Measurements from ENCODE around the gene TUT4.

Gene TUT4

GRCh38 chr1:52571783-52572182 lies 18.9 kb upstream of the TUT4 start:
- DNase-seq (ENCODE audit: low read depth): no peak

DNA sequence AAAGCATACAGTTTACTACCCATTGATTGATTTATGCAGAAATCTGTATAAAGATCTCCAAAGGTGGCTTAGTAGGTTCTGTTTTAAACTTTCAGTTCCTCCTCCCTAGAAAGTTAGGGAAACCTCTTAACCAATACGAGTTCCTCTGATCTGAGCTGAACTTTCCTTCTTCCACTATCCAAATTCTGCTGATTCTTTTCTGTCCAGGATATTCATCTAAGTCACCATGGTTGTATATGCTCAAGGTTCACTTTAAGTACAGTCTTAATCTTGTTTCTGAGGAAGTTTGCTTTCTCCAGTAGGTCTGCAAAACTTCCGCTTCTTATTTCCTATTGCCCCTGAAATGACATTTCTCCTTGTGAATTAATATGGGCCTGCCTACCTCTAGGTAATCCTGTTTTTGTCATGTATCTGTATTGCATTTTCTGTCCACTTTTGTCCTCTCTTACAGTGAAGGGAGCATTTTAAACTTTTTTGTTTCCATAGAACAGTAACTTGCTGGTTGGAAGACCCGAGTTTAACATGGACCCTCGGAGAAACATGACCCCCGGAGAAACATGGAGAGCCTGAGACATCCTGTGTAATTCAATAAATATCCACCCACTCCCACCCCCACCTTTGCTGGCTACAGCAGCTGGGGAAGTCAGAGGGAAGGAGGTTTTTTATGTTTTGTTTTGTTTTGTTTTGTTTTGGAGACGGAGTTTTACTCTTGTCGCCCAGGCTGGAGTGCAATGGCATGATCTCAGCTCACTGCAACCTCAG lies 16.7 kb upstream of the TUT4 start:
- DNase-seq (ENCODE audit: low read depth): no peak

GRCh38 chr1:52567943-52568342 lies 15.1 kb upstream of the TUT4 start:
- DNase-seq (ENCODE audit: low read depth): no peak

DNA sequence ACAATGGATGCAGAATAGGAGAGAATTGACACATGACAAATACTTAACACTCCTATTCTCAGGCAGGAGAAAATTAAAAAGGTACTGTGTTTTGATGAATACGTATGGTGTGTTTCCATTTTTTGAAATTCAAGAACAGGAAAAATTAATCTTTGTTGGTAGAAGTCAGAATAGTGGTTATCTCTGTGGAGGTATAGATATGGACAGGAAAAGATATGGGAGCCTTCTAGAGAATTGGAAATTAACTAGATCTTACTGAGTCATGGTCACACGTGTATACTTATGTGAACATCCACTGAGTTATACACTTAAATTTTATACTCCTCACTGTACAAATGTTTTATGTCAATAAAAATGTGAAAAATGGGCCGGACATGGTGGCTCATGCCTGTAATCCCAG lies 9.9 kb upstream of the TUT4 start:
- no peak for DNase-seq (ENCODE audit: low read depth)

DNA sequence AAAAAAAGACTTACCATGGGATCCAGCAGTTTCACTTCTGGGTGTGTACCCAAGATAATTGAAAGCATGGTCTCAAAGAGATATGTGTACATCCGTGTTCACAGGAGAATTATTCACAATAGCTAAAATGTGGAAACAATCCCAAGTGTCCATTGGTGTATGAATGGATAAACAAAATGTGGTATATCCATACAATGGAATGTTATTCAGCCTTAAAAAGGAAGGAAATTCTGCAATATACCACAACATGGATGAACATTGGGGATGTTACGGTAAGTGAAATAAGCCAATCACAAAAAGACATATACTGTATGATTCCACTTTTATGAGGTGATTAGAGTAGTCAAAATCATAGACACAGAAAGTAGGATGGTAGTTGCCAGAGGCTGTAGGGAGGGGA lies 7.0 kb upstream of the TUT4 start:
- DNase-seq (ENCODE audit: low read depth): no peak

DNA sequence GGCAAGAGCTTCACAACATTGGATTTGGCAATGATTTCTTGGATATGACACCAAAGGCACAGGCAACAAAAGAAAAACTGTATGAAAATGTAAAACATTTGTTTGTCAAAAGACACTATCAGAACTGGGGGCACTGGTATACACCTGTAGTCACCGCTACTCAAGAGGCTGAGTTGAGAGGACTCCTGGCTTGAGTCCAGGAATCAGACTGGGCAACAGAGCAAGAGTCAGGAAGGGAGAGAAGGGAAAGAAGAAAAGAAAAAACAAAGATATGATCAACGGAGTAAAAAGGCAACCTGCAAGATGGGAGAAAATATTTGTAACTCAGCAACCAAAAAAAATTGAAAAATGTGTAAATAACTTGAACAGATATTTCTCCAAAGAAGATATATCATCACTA lies 6.0 kb upstream of the TUT4 start:
- DNase-seq (ENCODE audit: low read depth): no peak

DNA sequence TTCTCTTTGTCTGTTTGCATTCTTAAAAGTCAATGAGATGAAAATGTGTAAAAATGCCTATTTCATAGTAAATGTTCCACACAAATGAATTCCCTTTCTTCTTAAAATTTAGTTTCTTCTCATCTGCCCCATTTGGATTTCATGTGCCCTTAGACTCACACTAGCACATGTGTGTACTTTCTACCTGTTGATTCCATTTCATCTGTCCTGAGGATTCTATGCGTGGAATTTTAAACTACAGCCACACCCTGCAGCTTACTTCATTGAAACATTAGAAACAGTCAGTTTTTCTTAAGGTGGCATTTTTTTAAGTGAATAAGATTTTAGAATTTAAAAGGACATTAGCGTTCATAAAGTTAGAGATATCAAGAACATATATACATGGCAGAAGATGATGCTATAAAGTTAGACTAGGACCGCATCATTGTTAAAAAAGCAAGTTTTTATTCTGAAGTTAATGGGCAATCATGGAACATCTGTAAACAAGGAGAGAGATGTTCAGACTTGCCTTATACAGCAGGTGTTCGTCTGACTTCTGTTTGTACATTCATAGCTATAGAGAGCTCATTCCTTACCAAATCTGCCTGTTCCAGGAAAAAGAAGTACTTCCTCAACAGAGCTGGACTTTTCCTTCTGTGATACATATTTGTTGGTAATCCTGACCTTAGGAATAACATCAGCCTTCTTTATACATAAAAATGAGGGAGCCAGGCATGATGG lies 3.9 kb upstream of the TUT4 start:
- no peak for DNase-seq (ENCODE audit: low read depth)

- DNase-seq (ENCODE audit: low read depth): no peak
Observed at GRCh38 chr1:52554756-52555155, 1.9 kb upstream of the TUT4 start.

GRCh38 chr1:52554267-52554640 lies 1.4 kb upstream of the TUT4 start:
- no peak for DNase-seq (ENCODE audit: low read depth)

DNA sequence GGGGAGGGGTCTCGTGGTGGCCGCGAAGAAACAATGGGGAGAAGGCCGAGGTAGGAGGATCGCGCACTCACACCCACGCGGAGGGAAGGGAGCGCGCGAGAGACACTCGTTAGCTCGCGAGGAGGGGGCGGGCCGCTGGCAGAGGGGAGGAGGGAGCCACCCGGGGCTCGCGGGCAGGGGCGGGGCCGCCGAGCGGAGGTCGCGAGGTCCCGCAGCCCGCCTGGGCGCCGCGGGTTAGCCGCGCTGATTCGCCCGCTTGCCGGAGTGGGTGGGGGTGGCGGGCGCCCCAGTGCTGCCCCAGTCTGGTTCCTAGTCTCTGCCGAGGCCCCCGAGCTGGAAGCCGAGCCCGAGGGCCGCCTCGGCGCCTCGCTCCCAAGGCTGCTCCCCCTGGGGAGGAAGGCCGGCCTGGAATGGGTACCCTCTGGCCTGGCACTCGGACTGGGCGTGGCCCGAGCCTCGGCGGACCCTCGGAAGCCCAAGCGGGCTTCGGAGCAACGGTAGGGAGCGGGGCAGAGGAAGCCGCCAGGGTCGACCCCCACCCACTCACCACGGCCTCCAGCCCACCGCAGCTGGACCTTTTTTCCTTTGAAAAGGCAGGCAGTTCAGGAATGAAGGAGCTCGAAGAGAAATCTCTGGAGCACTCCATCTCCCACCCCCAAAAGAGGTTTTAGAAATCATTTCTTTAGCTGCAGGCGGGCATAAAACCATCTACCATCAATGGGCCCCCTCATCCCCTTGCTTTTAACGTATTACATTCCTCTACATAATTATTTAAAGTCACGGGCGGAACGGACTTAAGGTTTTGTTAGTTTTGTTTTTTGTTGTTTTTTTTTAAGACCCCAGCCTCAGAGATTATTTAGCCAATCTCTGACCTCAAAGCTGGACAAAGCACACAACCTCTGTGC lies 722 bp upstream of the TUT4 start:
- DNase-seq (ENCODE audit: low read depth): peak; percentile 34

- peak; percentile 19 for DNase-seq (ENCODE audit: low read depth)
Observed at GRCh38 chr1:52552236-52552504, 722 bp downstream of the TUT4 start.

DNA sequence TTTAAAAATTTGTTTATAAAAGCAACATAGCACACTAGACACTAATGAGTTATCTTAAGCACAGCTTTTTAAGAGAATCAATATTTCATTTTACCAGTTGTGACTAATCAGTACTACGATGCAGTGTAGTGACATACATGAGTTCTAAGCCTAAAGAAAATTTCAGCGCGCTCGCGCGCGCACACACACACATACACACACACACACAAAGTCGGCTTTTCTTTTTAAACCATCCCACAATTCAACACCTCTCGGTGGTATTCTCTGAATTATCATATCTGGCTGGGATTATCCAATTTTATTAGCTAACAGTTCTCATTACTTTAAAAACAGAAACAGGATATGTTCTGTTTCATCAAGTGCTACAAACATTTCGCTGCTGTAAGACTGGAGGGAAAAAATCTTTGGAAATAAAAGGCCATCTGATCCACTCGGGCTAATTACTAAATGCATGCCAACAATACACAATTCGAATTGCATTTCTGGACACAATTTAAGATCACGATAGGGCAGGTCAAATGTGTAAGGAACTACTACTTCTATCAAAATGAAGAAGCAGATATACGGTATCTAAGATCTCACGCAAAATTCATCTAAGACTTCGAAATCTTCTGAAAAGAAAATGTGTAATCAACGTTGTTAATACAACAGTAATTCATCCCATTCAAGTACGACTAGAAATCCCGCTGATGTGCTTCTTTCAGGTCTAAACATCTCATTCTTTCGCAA lies 1.2 kb downstream of the TUT4 start:
- DNase-seq (ENCODE audit: low read depth): no peak

GRCh38 chr1:52550447-52550846 lies 2.4 kb downstream of the TUT4 start:
- DNase-seq (ENCODE audit: low read depth): no peak

DNA sequence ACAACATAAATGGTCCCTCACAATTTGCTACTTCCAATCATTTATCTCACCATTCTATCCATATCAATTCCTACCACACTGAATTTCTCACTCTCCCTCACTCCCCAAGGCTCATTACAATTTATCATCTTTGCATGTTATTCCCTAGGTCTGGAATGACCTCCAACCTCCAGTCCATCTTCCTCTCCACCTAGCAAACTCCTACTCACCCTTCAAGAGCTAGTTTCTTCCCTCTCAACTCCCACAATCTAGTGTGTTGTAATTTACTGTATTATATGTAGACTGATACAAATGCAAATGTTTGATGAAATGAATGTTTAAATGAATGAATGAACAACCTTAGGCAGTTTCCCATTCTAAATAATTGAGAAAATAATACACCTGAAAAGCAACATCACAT lies 3.6 kb downstream of the TUT4 start:
- no peak for DNase-seq (ENCODE audit: low read depth)

DNA sequence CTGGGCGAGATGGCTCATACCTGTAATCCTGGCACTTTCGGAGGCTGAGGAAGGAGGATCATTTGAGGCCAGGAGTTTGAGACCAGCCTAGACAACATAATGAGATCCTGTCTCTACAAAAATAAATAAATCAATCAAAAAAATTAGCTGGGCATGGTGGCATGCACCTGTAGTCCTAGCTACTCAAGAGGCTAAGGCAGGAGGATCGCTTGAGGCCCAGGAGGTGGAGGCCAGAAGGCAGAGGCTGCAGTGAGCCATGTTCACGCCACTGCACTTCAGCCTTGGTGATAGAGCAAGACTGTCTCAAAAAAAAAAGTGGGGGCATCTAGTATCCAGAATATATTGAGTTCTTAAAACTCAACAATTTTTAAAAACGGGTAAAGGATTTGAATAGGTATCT lies 6.0 kb downstream of the TUT4 start:
- DNase-seq (ENCODE audit: low read depth): no peak

DNA sequence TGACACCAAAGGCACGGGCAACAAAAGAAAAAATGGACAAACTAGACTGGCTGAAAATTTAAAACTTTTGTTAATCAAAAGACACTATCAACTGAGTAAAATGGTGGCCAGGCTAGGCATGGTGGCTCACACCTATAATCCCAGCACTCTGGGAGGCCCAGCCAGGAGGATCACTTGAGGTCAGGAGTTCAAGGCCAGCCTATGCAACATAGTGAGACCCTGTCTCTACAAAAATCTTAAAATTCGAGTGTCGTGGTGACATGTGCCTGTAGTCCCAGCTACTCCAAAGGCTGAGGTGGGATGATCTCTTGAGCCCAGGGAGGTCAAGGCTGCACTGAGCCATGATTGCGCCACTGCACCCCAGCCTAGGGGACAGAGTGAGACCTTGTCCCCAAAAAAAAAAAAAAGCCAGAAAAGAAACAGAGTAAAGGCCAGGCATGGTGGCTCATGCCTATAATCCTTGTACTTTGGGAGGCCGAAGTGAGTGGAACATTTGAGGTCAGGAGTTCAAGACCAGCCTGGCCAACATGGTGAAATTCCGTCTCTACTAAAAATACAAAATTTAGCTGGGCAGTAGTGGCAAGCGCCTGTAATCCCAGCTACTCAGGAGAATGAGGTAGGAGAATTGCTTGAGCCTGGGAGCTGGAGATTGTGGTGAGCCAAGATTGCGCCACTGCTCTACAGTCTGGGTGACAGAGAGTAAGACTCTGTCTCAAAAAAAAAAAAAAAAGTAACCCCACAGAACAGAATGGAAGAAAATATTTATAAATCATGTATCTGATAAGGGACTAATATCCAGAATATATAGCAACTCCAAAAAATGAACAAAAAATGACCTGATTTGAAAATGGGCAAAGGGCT lies 8.0 kb downstream of the TUT4 start:
- no peak for DNase-seq (ENCODE audit: low read depth)

DNA sequence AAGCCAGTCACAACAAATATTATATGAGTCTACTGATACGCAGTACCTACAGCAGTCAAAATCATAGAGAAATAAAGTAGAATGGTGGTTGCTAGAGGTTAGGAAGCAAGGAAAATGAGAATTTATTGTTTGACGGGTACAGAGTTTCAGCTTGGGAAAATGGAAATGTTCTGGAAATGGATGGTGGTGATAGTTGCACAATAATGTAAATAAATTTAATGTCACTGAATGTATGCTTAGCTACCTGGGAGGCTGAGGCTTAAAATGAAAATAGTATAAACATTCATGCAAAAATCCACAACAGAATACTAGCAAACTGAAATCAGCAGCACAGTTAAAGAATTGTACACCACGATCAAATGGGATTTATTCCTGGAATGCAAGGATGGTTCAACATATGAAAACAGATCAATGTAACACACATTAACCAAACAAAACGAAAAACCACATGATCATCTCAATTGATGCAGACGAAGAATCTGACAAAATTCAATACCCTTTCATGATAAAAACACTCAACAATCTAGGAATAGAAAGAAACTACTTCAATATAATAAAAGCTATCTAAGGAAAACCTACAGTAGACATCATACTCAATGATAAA lies 10.7 kb downstream of the TUT4 start:
- DNase-seq (ENCODE audit: low read depth): no peak

GRCh38 chr1:52534928-52535764 lies 17.7 kb downstream of the TUT4 start:
- no peak for DNase-seq (ENCODE audit: low read depth)

GRCh38 chr1:52533713-52534112 lies 19.2 kb downstream of the TUT4 start:
- DNase-seq (ENCODE audit: low read depth): no peak

DNA sequence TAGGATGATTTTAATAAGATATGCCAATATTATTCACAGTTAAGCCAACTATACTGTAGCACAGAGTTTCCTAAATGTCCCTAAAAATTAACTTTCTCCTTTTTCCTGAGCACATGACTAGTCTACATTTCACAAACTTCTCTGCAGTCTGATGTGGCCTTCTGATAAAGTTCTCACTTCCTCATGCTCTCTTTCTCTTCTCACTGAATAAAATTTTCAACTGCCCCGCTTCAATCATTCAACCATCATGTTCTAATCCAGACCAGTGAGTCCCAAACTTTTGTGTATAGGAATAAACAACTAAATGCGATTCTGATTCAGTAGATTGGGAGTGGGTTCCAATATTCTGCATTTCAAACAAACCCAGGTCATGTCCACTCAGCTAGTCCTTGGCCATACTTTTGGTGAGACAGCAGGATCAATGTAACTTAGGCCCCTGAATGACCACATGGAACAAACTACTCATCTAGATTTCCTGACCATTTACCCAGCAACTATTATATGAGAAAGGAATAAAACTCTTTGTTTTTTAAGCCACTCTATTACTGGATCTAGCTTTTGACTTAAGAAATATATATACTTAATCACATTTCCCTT lies 20.1 kb downstream of the TUT4 start:
- DNase-seq (ENCODE audit: low read depth): no peak
